ENCODE results near the gene MCF2L2. TPM values are rescaled to one million over a fixed set of nuclear protein-coding genes. Genes with fewer than 3 reads are reported as not detected.
A peak's percentile ranks its signal among the peaks of the same experiment; 100 is the strongest.

The MCF2L2 gene
- total and polyA plus RNA-seq, 7 donors = 0.99 to 5.0 (median 4.0) TPM; not detected in 1

DNA sequence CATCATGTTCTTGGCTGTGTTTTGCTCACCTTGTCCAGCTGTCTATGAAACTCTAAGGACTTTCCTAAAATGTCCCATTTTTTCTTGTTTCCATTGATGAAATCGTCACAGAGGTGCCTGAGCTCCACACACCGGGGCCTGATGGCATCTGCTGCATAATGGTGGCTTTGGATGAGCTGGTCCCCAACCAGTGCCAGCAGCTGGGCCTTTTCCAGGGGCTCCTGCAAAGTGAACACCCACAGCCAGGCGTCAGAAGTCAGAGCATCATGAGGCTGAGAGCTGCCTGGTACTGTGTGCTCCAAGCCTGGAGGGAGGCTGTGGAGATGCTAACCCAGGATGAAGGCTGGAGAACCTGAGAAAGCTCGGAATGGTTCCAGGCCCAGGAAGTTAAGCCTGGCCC lies 128.4 kb downstream of the MCF2L2 start:
- intact Hi-C loops (cut with DNase I) = no loop called here
- H3K4me1 ChIP-seq = peaks cover 0 to 16% (median 0%) of the 10 kb centered on the region in 4 donors
- WGBS, 2 donors = 94 to 95% methylated on average over 4 of the region's 4 CpGs

GRCh38 chr3:183298701-183299153 lies 129.7 kb downstream of the MCF2L2 start:
- H3K9me3 ChIP-seq = no peaks in the 10 kb centered on the region
- H3K4me3 ChIP-seq = no peak overlapping the region
- WGBS, 2 donors = 69 to 88% methylated on average over 5 of the region's 5 CpGs
- peak; percentile 78 for DNase-seq
- TF ChIP-seq POLR2A (IDR thresholded peaks at IDR 0.05) = no peak
- TF ChIP-seq CTCF (IDR thresholded peaks at IDR 0.05) = no peak
- peak in 1 of 4 donors; percentile 35 for TF ChIP-seq POLR2AphosphoS5 (IDR thresholded peaks at IDR 0.05)
- peak in 1 of 4 donors; percentile 9 for TF ChIP-seq EP300 (IDR thresholded peaks at IDR 0.05)
- intact Hi-C loops (cut with DNase I) = no loop called here
- H3K4me1 ChIP-seq = peaks cover 0 to 16% (median 0%) of the 10 kb centered on the region in 4 donors
- no peaks in the 10 kb centered on the region for H3K27me3 ChIP-seq
- H3K27ac ChIP-seq = no peak overlapping the region
- H3K36me3 ChIP-seq = no peaks in the 10 kb centered on the region

More for the DNA sequence above, 128.4 kb downstream of the MCF2L2 start:
- no peak overlapping the region for H3K27ac ChIP-seq
- no peaks in the 10 kb centered on the region for H3K27me3 ChIP-seq
- no peak for DNase-seq
- H3K9me3 ChIP-seq = no peaks in the 10 kb centered on the region
- TF ChIP-seq POLR2A (IDR thresholded peaks at IDR 0.05) = no peak
- TF ChIP-seq EP300 (IDR thresholded peaks at IDR 0.05) = no peak
- TF ChIP-seq POLR2AphosphoS5 (IDR thresholded peaks at IDR 0.05) = no peak
- TF ChIP-seq CTCF (IDR thresholded peaks at IDR 0.05) = no peak
- no peaks in the 10 kb centered on the region for H3K36me3 ChIP-seq
- no peak overlapping the region for H3K4me3 ChIP-seq

DNA sequence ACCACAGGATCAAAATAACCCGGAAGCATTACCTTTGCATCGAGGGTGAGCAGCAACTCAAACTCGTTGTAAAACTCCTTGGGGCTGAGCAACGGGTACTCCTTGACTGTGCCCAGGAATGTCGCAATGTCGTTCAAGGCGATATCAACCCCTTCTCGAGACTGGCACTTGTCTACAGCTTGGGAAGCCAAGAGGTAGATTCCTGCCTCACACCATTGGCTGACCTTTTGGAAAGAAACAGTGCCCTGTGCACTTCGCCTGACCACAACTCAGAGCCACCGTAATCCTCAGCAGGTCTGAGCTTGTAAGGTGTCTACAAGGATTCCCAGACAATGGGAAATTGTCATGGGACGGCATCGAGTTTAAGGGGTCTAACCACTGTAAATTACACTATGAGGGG lies 131.5 kb downstream of the MCF2L2 start:
- H3K9me3 ChIP-seq = no peaks in the 10 kb centered on the region
- intact Hi-C loops (cut with DNase I) = no loop called here
- H3K4me3 ChIP-seq = no peak overlapping the region
- TF ChIP-seq POLR2A (IDR thresholded peaks at IDR 0.05) = no peak
- no peak for TF ChIP-seq POLR2AphosphoS5 (IDR thresholded peaks at IDR 0.05)
- no peak for TF ChIP-seq EP300 (IDR thresholded peaks at IDR 0.05)
- TF ChIP-seq CTCF (IDR thresholded peaks at IDR 0.05) = no peak
- H3K36me3 ChIP-seq = no peaks in the 10 kb centered on the region
- no peaks in the 10 kb centered on the region for H3K27me3 ChIP-seq
- H3K4me1 ChIP-seq = peaks cover 0 to 16% (median 0%) of the 10 kb centered on the region in 4 donors
- no peak overlapping the region for H3K27ac ChIP-seq
- WGBS, 2 donors = 95 to 97% methylated on average over 12 of the region's 12 CpGs
- no peak for DNase-seq

DNA sequence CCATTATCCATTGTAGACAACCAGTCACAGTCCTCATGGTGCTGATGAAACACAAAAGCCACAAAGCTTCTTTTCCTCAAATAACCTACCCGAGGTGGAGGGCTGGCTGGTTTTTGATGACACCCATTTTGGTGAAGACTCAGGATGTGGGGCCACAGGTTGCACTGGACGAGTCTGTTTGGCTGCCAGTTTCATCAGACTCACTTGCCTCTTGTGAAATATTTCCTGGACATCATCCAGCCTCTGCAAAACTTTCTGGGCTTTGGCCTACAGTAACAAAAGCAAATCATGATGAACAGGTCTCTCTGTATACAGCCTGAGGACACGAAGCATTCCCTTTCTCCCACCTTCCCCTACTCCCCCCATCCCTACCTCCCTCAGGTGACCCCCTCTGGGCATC lies 133.2 kb downstream of the MCF2L2 start:
- Histone ChIP-seq H3K27ac (no peak overlapping the region), H3K4me1 (peaks cover 0 to 16% (median 2%) of the 10 kb centered on the region in 4 donors), H3K9me3 (no peaks in the 10 kb centered on the region), H3K27me3 (no peaks in the 10 kb centered on the region), H3K4me3 (no peak overlapping the region), H3K36me3 (no peaks in the 10 kb centered on the region)
- TF ChIP-seq POLR2A (IDR thresholded peaks at IDR 0.05) (no peak), CTCF (IDR thresholded peaks at IDR 0.05) (no peak), POLR2AphosphoS5 (IDR thresholded peaks at IDR 0.05) (no peak), EP300 (IDR thresholded peaks at IDR 0.05) (no peak)
- peak; percentile 70 for DNase-seq
- 63 to 69% methylated on average over 3 of the region's 3 CpGs for WGBS, 2 donors
- intact Hi-C loops (cut with DNase I) = no loop called here

GRCh38 chr3:183293966-183294365 lies 134.5 kb downstream of the MCF2L2 start:
- no peaks in the 10 kb centered on the region for H3K9me3 ChIP-seq
- intact Hi-C loops (cut with DNase I) = no loop called here
- peaks cover 0 to 10% (median 2%) of the 10 kb centered on the region in 4 donors for H3K4me1 ChIP-seq
- no peak overlapping the region for H3K4me3 ChIP-seq
- no peak for DNase-seq
- no peaks in the 10 kb centered on the region for H3K36me3 ChIP-seq
- WGBS, 2 donors = 97% methylated on average over 2 of the region's 2 CpGs
- TF ChIP-seq EP300 (IDR thresholded peaks at IDR 0.05) = no peak
- TF ChIP-seq POLR2A (IDR thresholded peaks at IDR 0.05) = no peak
- no peak for TF ChIP-seq POLR2AphosphoS5 (IDR thresholded peaks at IDR 0.05)
- no peak for TF ChIP-seq CTCF (IDR thresholded peaks at IDR 0.05)
- no peak overlapping the region for H3K27ac ChIP-seq
- H3K27me3 ChIP-seq = no peaks in the 10 kb centered on the region
